H1 (cell line): Measurements from ENCODE around the gene AOAH. TPM values are rescaled to one million over a fixed set of nuclear protein-coding genes. Genes with fewer than 3 reads are reported as not detected.

Experiments
- CTCF ChIA-PET: fragments of 300-600 bp; sonication (Branson Sonifier 250); formaldehyde crosslinking; loops from one replicate; lab custom pipeline; 2021; ENCODE audit not compliant: partially characterized antibody; lab: Charles Lee
- POLR2A ChIA-PET: fragments of 300-600 bp; sonication (Branson Sonifier 250); formaldehyde crosslinking; loops from one replicate; lab custom pipeline; 2021; ENCODE audit warnings: inconsistent platforms; ENCODE audit not compliant: partially characterized antibody; lab: Charles Lee
- DNase-seq, 2 experiments: peaks; one replicate each; pipeline versions ENCODE4 v3.0.0 to v3.0.0-alpha.2; 2010 to 2022; ENCODE audit warnings: low spot score in 2 of 2, low read depth in 1 of 2, mixed read lengths in 1 of 2
- FAIRE-seq: peaks from 2 replicates; lab custom pipeline; 2011; peaks lifted over from hg19 to GRCh38; lab: Jason Lieb, UNC
- H2AFZ ChIP-seq: 2 replicates; pipeline ENCODE4 v1.8.1; 2012; ENCODE audit warnings: low read length, inconsistent platforms
- H2AK5ac ChIP-seq: 2 replicates; pipeline ENCODE4 v1.6.1; 2013; ENCODE audit warnings: low read depth, low read length
- H2BK120ac ChIP-seq: replicated peaks from 2 replicates; pipeline ENCODE3; 2013; ENCODE audit warnings: low read depth, low read length, inconsistent platforms
- H2BK12ac ChIP-seq: 2 replicates; pipeline ENCODE4 v1.6.1; 2013; ENCODE audit warnings: low read depth, low read length
- H2BK15ac ChIP-seq: 2 replicates; pipeline ENCODE4 v1.6.1; 2013; ENCODE audit warnings: low read length
- H2BK20ac ChIP-seq: 2 replicates; pipeline ENCODE4 v1.6.1; 2013; ENCODE audit warnings: low read length
- H2BK5ac ChIP-seq: 2 replicates; pipeline ENCODE4 v1.6.1; 2013; ENCODE audit warnings: low read depth, low read length
- H3K14ac ChIP-seq: 2 replicates; pipeline ENCODE4 v1.6.1; 2013; ENCODE audit warnings: inconsistent platforms; ENCODE audit not compliant: insufficient read length
- H3K18ac ChIP-seq: 2 replicates; pipeline ENCODE4 v1.6.1; 2013; ENCODE audit warnings: low read length; ENCODE audit errors: extremely low read depth
- H3K23ac ChIP-seq: 2 replicates; pipeline ENCODE4 v1.6.1; 2013; ENCODE audit warnings: inconsistent platforms; ENCODE audit not compliant: insufficient read length
- H3K23me2 ChIP-seq: 2 replicates; pipeline ENCODE4 v1.6.1; 2013; ENCODE audit warnings: low read depth, low read length
- H3K27ac ChIP-seq: 2 replicates; pipeline ENCODE4 v1.6.1; 2011; ENCODE audit warnings: low read depth, low read length, inconsistent platforms
- H3K27me3 ChIP-seq, 4 experiments: replicated peaks in 1 of 4; 1 replicate in 1 of 4; 2 replicates in 3 of 4; pipeline versions ENCODE4 v1.6.1 to v1.8.1; 2011 to 2013; ENCODE audit warnings: low read length in 3 of 4, mild to moderate bottlenecking in 3 of 4, inconsistent platforms in 2 of 4, mixed read lengths in 2 of 4, moderate library complexity in 1 of 4; ENCODE audit not compliant: control insufficient read depth in 3 of 4, insufficient read depth in 3 of 4; ENCODE audit errors: extremely low read depth in 1 of 4
- H3K36me3 ChIP-seq, 4 experiments: 2 replicates each; pipeline versions ENCODE4 v1.6.1 to v1.8.1; 2011 to 2013; ENCODE audit warnings: mild to moderate bottlenecking in 4 of 4, low read length in 3 of 4, moderate library complexity in 2 of 4, control low read depth in 1 of 4, inconsistent platforms in 1 of 4; ENCODE audit not compliant: insufficient read depth in 4 of 4, control insufficient read depth in 2 of 4
- H3K4ac ChIP-seq: replicated peaks from 2 replicates; pipeline ENCODE3; 2013; ENCODE audit warnings: low read length, low read depth, mixed read lengths, inconsistent platforms; ENCODE audit not compliant: insufficient read length
- H3K4me1 ChIP-seq, 4 experiments: replicated peaks in 1 of 4; 1 replicate in 1 of 4; 2 replicates in 3 of 4; pipeline versions ENCODE4 v1.6.1 to v1.8.1; 2011 to 2013; ENCODE audit warnings: low read length in 3 of 4, inconsistent platforms in 2 of 4, mixed read lengths in 1 of 4; ENCODE audit not compliant: insufficient read depth in 4 of 4, control insufficient read depth in 3 of 4
- H3K4me2 ChIP-seq, 2 experiments: 2 replicates each; pipeline versions ENCODE4 v1.6.1 to v1.8.1; 2011 to 2013; ENCODE audit warnings: low read depth in 2 of 2, low read length in 2 of 2, control low read depth in 1 of 2, inconsistent platforms in 1 of 2, mild to moderate bottlenecking in 1 of 2; ENCODE audit not compliant: insufficient read depth in 1 of 2
- H3K4me3 ChIP-seq, 4 experiments: fragments of 200-600, 300-600 bp in 1 of 4; sonication (generic), shearing (Covaris generic), sonication (Bioruptor Twin) in 1 of 4; 2 replicates each; pipeline versions ENCODE4 v1.5.1 to v1.8.1; 2011 to 2016; ENCODE audit warnings: low read length in 4 of 4, low read depth in 3 of 4, control low read depth in 2 of 4, inconsistent platforms in 2 of 4, mild to moderate bottlenecking in 2 of 4, mixed read lengths in 1 of 4, moderate library complexity in 1 of 4; ENCODE audit not compliant: insufficient read depth in 2 of 4; ENCODE audit errors: extremely low read depth in 1 of 4
- H3K56ac ChIP-seq: replicated peaks from 2 replicates; pipeline ENCODE3; 2013; ENCODE audit warnings: low read depth, mild to moderate bottlenecking, mixed read lengths, low read length, inconsistent platforms; ENCODE audit not compliant: insufficient read length
- H3K79me1 ChIP-seq: 2 replicates; pipeline ENCODE4 v1.6.1; 2013; ENCODE audit warnings: low read depth, low read length, control low read depth
- H3K79me2 ChIP-seq, 2 experiments: 2 replicates each; pipeline versions ENCODE4 v1.6.1 to v1.8.1; 2012 to 2013; ENCODE audit warnings: low read length in 2 of 2, mild to moderate bottlenecking in 2 of 2, inconsistent platforms in 1 of 2; ENCODE audit not compliant: insufficient read depth in 2 of 2, control insufficient read depth in 1 of 2
- H3K9ac ChIP-seq, 4 experiments: replicated peaks in 1 of 4; 1 replicate in 1 of 4; 2 replicates in 3 of 4; pipeline versions ENCODE4 v1.6.1 to v1.8.1; 2011 to 2013; ENCODE audit warnings: low read depth in 3 of 4, low read length in 3 of 4, control low read depth in 2 of 4, mild to moderate bottlenecking in 2 of 4, moderate library complexity in 2 of 4, inconsistent platforms in 1 of 4; ENCODE audit errors: extremely low read depth in 1 of 4
- H3K9me3 ChIP-seq, 2 experiments: 2 replicates each; pipeline versions ENCODE4 v1.6.1 to v1.8.1; 2012 to 2013; ENCODE audit warnings: mild to moderate bottlenecking in 2 of 2, moderate library complexity in 2 of 2, control low read depth in 1 of 2, inconsistent platforms in 1 of 2, low read depth in 1 of 2, low read length in 1 of 2, mixed read lengths in 1 of 2; ENCODE audit not compliant: insufficient read depth in 2 of 2
- H4K20me1 ChIP-seq, 2 experiments: replicated peaks in 1 of 2; 2 replicates each; pipeline versions ENCODE3 to v1.8.1; 2011 to 2013; ENCODE audit warnings: inconsistent platforms in 2 of 2, low read length in 2 of 2, mild to moderate bottlenecking in 1 of 2; ENCODE audit not compliant: insufficient read depth in 2 of 2, control insufficient read depth in 1 of 2
- H4K5ac ChIP-seq: 2 replicates; pipeline ENCODE4 v1.6.1; 2013; ENCODE audit warnings: low read length, low read depth, mixed read lengths, inconsistent platforms; ENCODE audit not compliant: insufficient read length
- H4K8ac ChIP-seq: 2 replicates; pipeline ENCODE4 v1.8.0; 2013; ENCODE audit warnings: mild to moderate bottlenecking, moderate library complexity, low read length, inconsistent platforms; ENCODE audit not compliant: insufficient read depth; ENCODE audit errors: extremely low read depth
- H4K91ac ChIP-seq: replicated peaks from 2 replicates; pipeline ENCODE3; 2013; ENCODE audit warnings: low read length, mixed read lengths, inconsistent platforms; ENCODE audit not compliant: insufficient read length
- BCL11A ChIP-seq, 2 experiments: IDR thresholded peaks; one replicate each; pipeline ENCODE4 v1.6.1; 2011; ENCODE audit warnings: low read depth in 2 of 2, low read length in 2 of 2, mild to moderate bottlenecking in 2 of 2
- CEBPB ChIP-seq: IDR thresholded peaks from 2 replicates; pipeline ENCODE4 v1.6.1; 2012; ENCODE audit warnings: low read depth, low read length
- CHD1 ChIP-seq: IDR thresholded peaks from 2 replicates; pipeline ENCODE4 v1.6.1; 2012; ENCODE audit warnings: low read depth, low read length, improper control_type of control experiment
- EGR1 ChIP-seq: IDR thresholded peaks from 2 replicates; pipeline ENCODE4 v1.6.1; 2011; ENCODE audit warnings: low read depth, low read length, borderline replicate concordance
- JUND ChIP-seq: IDR thresholded peaks from 2 replicates; pipeline ENCODE4 v1.6.1; 2011; ENCODE audit warnings: mild to moderate bottlenecking, improper control_type of control experiment, low read length
- RNF2 ChIP-seq: fragments of 200-900, 300-1000 bp; sonication (generic); IDR thresholded peaks from 2 replicates; pipeline ENCODE4 v1.7.1; 2016; ENCODE audit warnings: borderline replicate concordance, low read depth, mild to moderate bottlenecking, antibody characterized with exemption, low read length; ENCODE audit not compliant: poor library complexity, severe bottlenecking; ENCODE audit errors: missing control alignments
- SAP30 ChIP-seq: fragments of 300-600 bp; sonication (generic); IDR thresholded peaks from 2 replicates; pipeline ENCODE4 v1.7.1; 2012; ENCODE audit warnings: low read length, moderate library complexity, mild to moderate bottlenecking, inconsistent platforms; ENCODE audit not compliant: insufficient read depth, insufficient replicate concordance
- SIN3A ChIP-seq, 2 experiments: IDR thresholded peaks in 1 of 2; conservative IDR thresholded peaks in 1 of 2; 2 replicates each; pipeline ENCODE4 v1.6.1; 2011 to 2012; ENCODE audit warnings: low read length in 2 of 2, improper control_type of control experiment in 1 of 2, low read depth in 1 of 2, mild to moderate bottlenecking in 1 of 2
- USF2 ChIP-seq: IDR thresholded peaks from 2 replicates; pipeline ENCODE4 v1.6.1; 2011; ENCODE audit warnings: low read length, improper control_type of control experiment
- WGBS, 2 experiments: shearing (Covaris generic) in 1 of 2; methylation state at CpG; one replicate each; pipeline versions ENCODE4 v1.1.6 to v1.1.7; 2013 to 2015; ENCODE audit warnings: low lambda C conversion rate in 2 of 2, mixed read lengths in 2 of 2, inconsistent platforms in 1 of 2, low coverage in 1 of 2, missing lambda C conversion rate in 1 of 2; ENCODE audit not compliant: insufficient replicate concordance in 2 of 2, insufficient coverage in 1 of 2, insufficient read length in 1 of 2; ENCODE audit errors: extremely low coverage in 1 of 2, missing lambda C conversion rate in 1 of 2; 5-methylcytosine and 5-hydroxymethylcytosine counted together
- long read RNA-seq, 2 experiments: library from RNA in 1 of 2; library from capped mRNA in 1 of 2; stranded (forward); transcript quantifications; one replicate each; pipeline ENCODE4 v2.0.0, GENCODE V29; 2021; ENCODE audit warnings: inconsistent platforms in 1 of 2
- polyA minus RNA-seq, 3 experiments: library from RNA; depleted of rRNA, polyadenylated mRNA; stranded (reverse); fragments of >200 nt; gene quantifications; 1 replicate in 2 of 3; 2 replicates in 1 of 3; pipeline ENCODE4 v1.2.3, GENCODE V29; 2011
- polyA plus RNA-seq, 7 experiments: library from polyadenylated mRNA; depleted of rRNA in 3 of 7; stranded (reverse) in 5 of 7; unstranded in 2 of 7; fragments of >200 nt in 5 of 7; fragments of 200-250 nt in 2 of 7; gene quantifications; 1 replicate in 5 of 7; 2 replicates in 1 of 7; 4 replicates in 1 of 7; pipeline versions ENCODE4 v1.2.1 to v1.2.3, GENCODE V29; 2011 to 2013; ENCODE audit warnings: missing spikeins in 2 of 7, mixed read lengths in 2 of 7
- total RNA-seq: library from RNA; stranded (reverse); fragmentation: NEBNext Ultra II Directional; extraction: Animal tissue kit (Norgen Biotek cat#: 25700); gene quantifications from 2 replicates; pipeline ENCODE4 v1.2.1, GENCODE V29; 2021

The AOAH gene
- total RNA-seq (0.55 TPM in 1 of 2 replicates, not detected in the other), polyA plus RNA-seq (2011; rRNA removed) (0.08 and 0.30 TPM in 2 replicates), polyA minus RNA-seq (2011; rRNA and poly(A)+ RNA removed) (0.54 TPM in 2 replicates)
- 0.30 TPM for polyA plus RNA-seq (2011; cell fraction: cytosol; rRNA removed)
- 0.39 TPM for polyA plus RNA-seq (2011; cell fraction: nucleus; rRNA removed)
- 0.29 to 0.45 TPM in 2 of 4 replicates, not detected in the others for polyA plus RNA-seq (2012, experiment 1 of 2)
- not detected for polyA plus RNA-seq (2012, experiment 2 of 2)
- 0.10 TPM for polyA plus RNA-seq (2013, experiment 1 of 2)
- polyA plus RNA-seq (2013, experiment 2 of 2): 0.07 TPM
- polyA minus RNA-seq (2011; cell fraction: cytosol; rRNA and poly(A)+ RNA removed): not detected
- 2.3 TPM for polyA minus RNA-seq (2011; cell fraction: nucleus; rRNA and poly(A)+ RNA removed)
- long read RNA-seq, experiment 1: 0 reads
- long read RNA-seq, experiment 2, partial matches to known transcripts: 1 of 1 reads
- long read RNA-seq, experiment 2, other reads (novel, unspliced or antisense): 0 of 1 reads

GRCh38 chr7:36723951-36724664, at the start of gene AOAH:
Gene AOAH (minus strand): TSS chr7:36724494. CDS start chr7:36724148, 346 bp downstream.
- no peak within 1 kb of the TSS; a peak in 1 of 4 replicates for H3K4me2 ChIP-seq
- no peak within 1 kb of the TSS for H4K91ac ChIP-seq
- H2BK12ac ChIP-seq: no peak within 1 kb of the TSS
- H3K79me2 ChIP-seq: no peaks in the 10 kb centered on the region
- H3K56ac ChIP-seq: no peak within 1 kb of the TSS
- H3K9me3 ChIP-seq: no peaks in the 10 kb centered on the region
- no peak within 1 kb of the TSS for H3K27ac ChIP-seq
- H3K9ac ChIP-seq: no peak within 1 kb of the TSS
- H3K14ac ChIP-seq: no peak within 1 kb of the TSS
- DNase-seq: no peak
- H4K20me1 ChIP-seq: no peaks in the 10 kb centered on the region
- H2BK5ac ChIP-seq: no peak within 1 kb of the TSS
- H3K36me3 ChIP-seq: no peaks in the 10 kb centered on the region
- H3K4me3 ChIP-seq: no peak within 1 kb of the TSS
- H3K18ac ChIP-seq: no peak within 1 kb of the TSS
- H2BK20ac ChIP-seq: no peak within 1 kb of the TSS
- no peak within 1 kb of the TSS for H2BK120ac ChIP-seq
- FAIRE-seq: no peak
- no peaks in the 10 kb centered on the region for H3K4me1 ChIP-seq
- H3K79me1 ChIP-seq: no peaks in the 10 kb centered on the region; the same call in 1 of the 2 replicates
- no peak within 1 kb of the TSS for H2AK5ac ChIP-seq
- ChIA-PET POLR2A (no interaction called here), CTCF (no interaction called here)
- H3K4ac ChIP-seq: no peak within 1 kb of the TSS
- 87% methylated on average over 14 of the region's 14 CpGs; no CpG with 5 or more reads in 1 of the 2 experiments for WGBS, 2 experiments
- H4K8ac ChIP-seq: no peak within 1 kb of the TSS; the same call in 1 of the 2 replicates
- no peaks in the 10 kb centered on the region for H3K23me2 ChIP-seq
- 0 out of 2 replicates have a peak within 1 kb of the TSS, but pooled peaks have one; percentile 34 for H2AFZ ChIP-seq
- no peak within 1 kb of the TSS for H2BK15ac ChIP-seq
- no peaks in the 10 kb centered on the region for H3K27me3 ChIP-seq
- H4K5ac ChIP-seq: no peak within 1 kb of the TSS
- H3K23ac ChIP-seq: no peak within 1 kb of the TSS
- TF ChIP-seq RNF2 (no peak), BCL11A (IDR thresholded peaks at IDR 0.05; ENCODE audit: low read depth in 2 of 2, low read length in 2 of 2) (no peak), USF2 (no peak), SAP30 (no peak), JUND (no peak), EGR1 (no peak), CEBPB (no peak), CHD1 (no peak), SIN3A (conservative IDR thresholded peaks at IDR 0.05 in 1 of 2, IDR thresholded peaks at IDR 0.05 in 1 of 2; ENCODE audit: low read depth in 1 of 2, low read length in 2 of 2) (no peak)
